HG03432 (cell line): ENCODE results near the gene MEX3B.
"Not testable (repeated sequence)": the region's sequence is repeated elsewhere in the genome, so short reads cannot be mapped to it uniquely, and the experiment has no call there.

Experiments used
- ATAC-seq: cut with Tn5 transposase; IDR thresholded peaks from one replicate; pipeline ENCODE4 v1.9.1; 2021; ENCODE audit warnings: mild to moderate bottlenecking, moderate library complexity; ENCODE audit not compliant: unreplicated experiment

The MEX3B gene

GRCh38 chr15:82051664-82052063, 5.8 kb upstream of the MEX3B start:
- ATAC-seq: no peak

DNA sequence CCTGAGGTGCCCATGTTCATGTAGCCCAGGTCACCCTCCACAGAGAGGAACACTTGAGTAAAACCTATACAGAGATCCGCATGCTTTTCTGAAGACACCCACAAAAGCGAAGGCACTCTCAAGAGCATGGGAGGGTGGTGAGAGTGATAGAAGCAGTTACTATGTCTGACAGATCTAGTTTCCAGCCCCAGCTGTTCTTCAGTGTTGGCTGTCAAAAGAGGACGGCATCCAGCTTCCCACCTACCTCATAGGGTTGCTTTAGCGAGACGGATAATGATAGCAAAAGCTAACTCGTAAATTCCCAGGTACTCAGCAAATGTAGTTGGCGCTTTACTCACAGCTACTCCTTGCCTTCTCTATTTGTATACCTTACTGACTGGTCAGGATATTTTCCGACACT, 3.0 kb upstream of the MEX3B start:
- ATAC-seq: no peak

DNA sequence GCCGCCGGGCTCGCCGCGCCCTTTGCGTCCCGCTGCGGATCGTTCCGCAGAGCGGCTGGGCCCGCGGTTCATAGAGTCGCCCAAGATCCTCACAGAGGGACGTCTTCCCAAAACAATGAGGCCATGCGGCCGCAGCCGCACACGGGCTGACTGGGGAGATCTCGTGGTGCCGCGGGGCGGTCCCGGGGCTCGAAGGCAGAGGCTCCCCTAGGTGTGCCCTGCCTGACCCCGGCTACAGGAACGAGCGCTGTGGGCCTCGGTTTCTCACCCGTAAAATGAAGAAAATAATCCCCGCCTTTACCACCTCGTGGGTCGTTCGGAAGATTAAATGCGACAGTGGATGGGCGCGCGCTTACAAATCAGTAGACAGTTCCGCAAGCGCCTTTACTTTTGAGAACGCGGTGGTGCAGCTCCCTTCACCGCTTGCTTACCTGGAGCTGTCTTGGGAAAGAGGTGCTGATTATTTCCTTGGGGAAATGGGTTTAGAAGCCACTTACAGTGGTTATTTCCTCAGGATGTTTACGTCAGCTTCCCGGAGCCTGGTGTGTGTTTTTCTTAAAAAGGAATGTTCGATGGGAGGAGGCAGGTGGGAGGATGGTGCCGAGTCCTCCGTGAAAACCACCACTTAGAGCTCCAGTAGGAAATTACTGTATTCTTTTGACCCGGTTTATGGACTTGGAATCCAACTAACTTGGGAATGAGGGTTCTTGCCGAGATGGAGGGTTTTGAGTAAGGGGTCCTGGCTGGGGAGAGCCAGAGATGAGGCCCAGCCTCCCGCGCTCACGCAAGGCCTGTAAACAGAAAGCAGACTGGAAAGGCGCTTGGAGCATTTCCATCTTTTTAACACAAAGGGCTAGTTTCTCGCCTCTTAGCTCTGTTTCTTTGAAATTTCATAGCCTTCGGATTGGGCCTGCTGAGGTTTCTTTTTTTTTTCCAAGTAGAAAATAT, 1.9 kb upstream of the MEX3B start:
- no peak for ATAC-seq

GRCh38 chr15:82046666-82047452, 1.0 kb upstream of the MEX3B start:
- peak; percentile 68 for ATAC-seq

DNA sequence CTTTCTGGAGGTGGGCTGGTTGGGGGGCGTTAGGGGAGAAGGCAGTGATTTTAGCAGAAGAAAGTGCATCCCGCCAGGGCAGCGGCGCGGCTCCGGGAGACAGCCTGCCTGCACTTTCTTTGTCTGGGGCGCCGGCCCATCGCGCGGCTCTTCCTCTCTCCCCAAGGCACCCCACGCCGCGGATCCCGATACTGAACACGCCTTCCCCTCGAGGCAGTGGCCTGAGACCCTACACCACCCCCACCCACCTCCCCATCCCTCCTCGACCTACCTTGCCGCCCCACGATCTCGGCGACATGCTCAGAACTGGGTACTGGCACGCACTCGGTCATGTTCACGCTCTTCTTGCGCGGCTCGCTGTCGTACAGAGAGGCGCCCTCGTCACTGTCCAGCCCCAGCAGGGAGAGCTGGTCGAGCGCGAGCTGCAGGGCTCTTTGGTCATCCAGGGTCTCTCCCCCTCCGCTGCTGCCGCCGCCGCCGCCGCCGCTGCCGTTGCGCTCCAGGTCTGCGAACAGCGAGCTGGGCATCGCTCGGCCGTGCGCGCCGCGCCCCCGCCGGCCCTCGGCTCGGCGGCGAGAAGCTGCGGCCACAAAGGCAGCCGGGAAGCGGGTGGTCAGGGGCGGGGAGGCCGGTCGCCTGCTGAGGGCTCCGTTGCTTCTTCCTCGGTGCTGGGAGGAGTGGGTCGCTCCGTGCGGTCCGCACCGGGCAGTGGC, 483 bp downstream of the MEX3B start:
- peak; percentile 11 for ATAC-seq

DNA sequence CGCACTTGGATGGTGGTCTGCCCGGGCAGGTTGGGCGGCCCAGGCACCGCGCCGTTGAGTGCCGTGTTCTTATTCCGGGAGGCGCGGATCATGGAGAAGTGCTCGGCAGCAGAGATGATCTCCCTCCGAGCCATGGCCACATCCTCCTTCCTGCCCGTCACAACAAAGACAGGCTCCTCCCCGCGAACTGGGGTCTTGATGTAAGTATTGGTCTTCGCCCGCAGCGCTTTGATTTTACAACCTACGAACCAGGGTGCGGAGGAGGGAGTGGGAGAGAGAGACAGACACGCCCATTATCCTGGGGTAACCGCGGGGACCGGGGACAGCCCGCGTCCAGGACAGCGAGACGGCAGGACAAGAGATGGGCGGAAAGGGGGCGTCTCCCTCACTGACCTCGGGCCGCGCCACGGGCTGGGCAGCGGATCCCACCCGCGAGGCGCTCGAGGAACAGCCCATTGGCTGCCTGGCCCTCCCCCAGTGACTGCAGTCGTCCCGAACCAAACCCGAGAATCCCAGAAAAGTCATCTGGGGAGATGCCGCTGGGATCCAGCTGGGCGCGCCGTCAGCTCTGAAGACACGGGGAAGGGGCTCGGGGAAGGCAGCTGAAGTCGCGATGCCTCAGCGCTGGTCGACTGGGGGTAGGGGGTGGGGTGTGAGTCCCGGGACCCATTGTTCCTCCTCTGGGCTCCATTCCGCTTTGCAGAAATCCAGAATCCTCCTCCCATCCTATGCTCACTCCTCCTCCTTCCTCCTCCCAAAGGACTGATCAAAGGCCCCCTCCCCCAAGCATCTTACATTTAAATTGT, 1.2 kb downstream of the MEX3B start:
- ATAC-seq: no peak

GRCh38 chr15:82043796-82044372, 1.9 kb downstream of the MEX3B start:
- no peak for ATAC-seq

GRCh38 chr15:82043130-82043673, 2.6 kb downstream of the MEX3B start:
- ATAC-seq: no peak

- no peak for ATAC-seq
Observed at GRCh38 chr15:82040862-82041261, 5.0 kb downstream of the MEX3B start.

DNA sequence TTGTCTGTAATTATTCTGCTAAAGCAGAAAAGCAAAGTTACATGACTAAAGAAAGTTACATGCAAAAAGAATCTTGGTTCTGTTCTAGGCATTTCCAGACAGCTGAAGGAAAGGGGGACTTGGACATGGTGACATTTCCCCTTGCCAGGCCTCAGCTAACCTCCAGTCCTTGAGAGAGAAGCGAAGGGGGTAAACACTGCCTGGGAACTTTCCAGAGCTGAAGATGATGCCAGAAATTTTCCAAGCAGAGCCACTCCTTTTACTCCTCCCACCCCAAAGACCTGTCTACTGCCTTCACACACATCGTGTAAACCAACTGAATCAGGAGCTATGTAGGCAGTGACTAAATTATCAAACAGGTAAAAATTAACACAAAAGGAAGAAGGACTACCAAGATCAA, 5.4 kb downstream of the MEX3B start:
- ATAC-seq: no peak

DNA sequence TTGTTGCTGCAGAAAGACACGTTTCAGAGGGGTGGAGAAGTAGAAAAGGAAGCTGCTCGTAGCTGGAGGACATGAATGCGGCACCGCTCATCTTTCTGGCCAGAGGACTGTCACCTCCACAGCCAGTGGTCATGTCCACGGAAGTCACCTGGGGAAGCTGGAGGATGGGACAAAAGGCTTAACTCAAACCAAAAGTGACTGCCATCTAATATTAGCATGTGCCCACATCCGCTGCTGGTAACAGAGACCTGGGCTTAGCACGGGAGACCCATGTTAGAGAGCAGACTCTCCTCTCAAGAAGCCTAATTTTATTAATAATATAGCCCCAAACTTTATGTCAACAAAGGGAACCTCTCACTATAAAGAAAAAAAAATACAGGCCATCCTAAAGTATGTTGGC, 5.9 kb downstream of the MEX3B start:
- ATAC-seq: peak; percentile 56

GRCh38 chr15:82036461-82036860, 9.4 kb downstream of the MEX3B start:
- no peak for ATAC-seq

DNA sequence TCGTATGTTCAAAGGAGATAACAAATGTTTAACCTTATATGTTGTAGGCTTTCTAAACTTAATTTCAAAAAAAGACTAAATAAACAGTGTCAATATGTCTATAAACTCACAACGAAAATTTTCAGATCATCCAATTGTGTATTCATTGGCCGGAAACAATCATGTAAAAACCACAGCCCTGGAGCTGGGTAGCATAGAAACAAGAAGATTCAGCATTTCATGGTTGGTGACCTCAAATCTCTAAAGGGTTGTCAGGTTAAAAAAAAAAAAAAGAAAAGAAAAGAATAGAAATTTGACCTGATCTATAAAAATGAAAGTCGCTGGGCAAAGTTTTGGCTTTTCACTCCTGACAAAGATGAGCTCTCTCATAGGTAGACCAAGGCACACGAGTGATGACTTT, 13.9 kb downstream of the MEX3B start:
- no peak for ATAC-seq

GRCh38 chr15:82030176-82030575, 15.6 kb downstream of the MEX3B start:
- ATAC-seq: no peak

DNA sequence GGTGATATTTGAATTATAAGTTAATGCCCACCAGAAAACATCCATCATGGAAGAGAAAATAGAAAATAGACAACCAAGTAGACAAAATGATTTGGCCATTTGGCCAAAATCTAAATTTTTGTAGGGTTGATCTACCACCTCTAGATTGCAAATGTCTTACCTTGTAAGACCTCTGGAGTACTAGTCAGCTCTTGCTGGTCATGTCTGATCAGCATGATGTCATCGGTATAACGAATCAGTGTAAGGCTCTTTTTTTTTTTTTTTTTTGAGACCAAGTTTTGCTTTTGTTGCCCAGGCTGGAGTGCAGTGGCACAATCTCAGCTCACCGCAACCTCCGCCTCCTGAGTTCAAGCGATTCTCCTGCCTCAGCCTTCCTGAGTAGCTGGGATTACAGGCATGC, 17.7 kb downstream of the MEX3B start:
- not testable (repeated sequence) for ATAC-seq

DNA sequence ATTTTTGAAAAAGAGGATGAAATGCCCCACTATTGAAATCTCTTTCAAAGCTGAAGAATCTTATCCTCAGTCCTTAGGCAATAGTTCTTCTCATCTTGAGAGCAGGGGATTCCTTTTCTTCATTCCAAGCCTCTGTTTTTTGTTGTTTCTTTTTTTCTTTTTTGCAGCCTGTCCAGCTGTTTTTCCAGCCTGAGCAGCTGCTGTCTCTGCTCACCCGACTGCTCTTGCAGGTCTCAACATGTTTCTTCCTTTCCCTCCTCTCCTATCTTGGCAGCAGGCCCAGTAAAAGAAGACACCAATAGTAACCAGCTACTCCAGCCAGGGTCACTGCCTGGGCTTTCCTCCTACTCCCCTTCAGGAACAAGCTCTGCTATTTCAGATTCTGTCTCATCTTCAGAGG, 23.8 kb downstream of the MEX3B start:
- ATAC-seq: no peak

DNA sequence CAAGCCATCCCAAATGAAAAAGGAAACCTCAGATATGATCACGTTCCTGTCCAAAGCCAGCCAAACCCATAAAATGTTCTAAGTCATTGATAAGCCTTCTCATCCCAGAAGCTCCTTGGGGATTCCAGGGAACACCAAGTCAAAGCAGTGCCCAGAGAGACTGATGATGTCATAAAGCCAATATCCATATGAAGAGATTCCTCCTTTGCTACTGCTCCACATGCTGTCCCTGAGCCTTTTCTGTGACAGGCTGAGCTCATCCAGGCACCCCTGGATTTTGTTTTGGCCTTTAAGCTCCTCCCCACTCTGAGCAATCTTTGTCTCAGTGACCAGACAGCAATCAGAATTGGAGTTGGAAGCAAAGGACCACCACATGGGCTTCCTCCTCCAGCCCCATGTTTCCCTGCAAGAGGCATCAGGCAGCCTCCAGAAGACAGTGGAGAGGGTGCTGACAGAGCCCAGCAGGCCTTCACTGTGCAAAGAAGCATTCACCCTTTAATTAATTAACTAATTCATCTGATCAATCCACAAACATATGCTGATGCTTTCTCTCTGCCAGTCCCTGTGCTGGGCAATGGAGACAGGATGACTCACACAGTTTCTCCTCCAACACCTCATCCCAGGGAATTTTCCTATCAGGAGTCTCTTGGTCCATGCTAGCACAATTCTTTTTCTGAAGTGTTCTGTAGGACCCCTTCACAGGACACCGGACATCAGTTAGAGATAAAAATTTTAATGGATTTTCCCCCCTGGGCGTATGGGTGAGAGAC, 25.0 kb downstream of the MEX3B start:
- no peak for ATAC-seq

- no peak for ATAC-seq
Observed at GRCh38 chr15:82018201-82018600, 27.6 kb downstream of the MEX3B start.

- ATAC-seq: no peak
Observed at GRCh38 chr15:82017656-82018055, 28.2 kb downstream of the MEX3B start.
